ENCODE results near the gene ALK.

Gene ALK

DNA sequence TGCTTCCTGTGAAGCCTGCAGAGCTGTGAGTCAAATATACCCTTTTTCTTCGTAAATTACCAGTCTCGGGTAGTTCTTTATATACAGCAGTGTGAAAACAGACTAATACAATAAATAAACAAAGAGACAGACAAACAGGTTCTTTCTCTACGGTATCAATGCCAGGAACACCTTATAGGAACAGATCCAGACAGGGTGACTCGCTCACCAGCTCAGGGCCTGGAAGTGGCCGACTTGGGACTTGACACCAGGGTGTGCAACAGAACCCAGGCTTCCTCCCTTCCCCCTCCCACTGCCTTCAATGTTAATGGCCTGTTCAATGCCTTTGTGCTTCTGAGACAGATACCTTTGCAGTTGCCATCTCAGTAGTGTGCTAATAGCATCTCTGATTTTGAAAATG, 309.5 kb downstream of the ALK start:
- no peak for DNase-seq (ENCODE audit: low read depth in 2 of 2)

DNA sequence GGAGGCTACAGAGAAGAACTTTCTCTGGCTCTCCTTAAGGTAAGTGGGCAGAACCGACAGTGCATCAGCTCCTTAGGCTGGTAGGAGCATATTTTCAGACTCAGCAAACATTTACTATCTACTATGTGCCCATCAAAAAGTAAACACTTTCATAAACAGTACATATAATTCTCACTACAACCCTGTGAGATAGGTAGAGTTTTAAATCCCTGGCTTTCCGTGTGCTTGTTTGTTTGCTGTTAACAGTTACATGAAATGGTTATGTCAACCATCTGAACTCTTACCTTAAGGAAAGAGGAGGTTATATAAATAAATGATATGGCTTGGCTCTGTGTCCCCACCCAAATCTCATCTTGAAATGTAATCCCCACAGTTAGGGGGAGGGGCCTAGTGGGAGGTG, 310.1 kb downstream of the ALK start:
- no peak for DNase-seq (ENCODE audit: low read depth in 2 of 2)

DNA sequence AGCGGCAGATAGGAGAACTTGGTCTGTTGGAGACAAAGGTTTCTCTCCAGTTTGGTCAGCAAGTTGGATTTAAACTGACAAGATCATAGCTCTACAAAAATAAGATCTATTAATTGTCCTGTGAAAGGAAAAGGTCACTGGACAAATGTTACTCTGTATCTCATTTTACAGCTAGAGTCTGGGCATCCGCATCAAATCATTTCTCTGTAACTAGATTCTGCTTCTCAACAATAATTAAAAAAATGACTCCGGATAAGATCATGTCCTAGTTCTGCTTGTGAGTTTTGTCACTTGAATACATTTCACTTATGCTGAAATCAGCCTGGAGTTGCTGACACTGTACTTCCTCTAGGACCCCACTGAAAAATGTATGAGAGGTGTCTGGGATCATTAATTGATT, 310.8 kb downstream of the ALK start:
- no peak for DNase-seq (ENCODE audit: low read depth in 2 of 2)

DNA sequence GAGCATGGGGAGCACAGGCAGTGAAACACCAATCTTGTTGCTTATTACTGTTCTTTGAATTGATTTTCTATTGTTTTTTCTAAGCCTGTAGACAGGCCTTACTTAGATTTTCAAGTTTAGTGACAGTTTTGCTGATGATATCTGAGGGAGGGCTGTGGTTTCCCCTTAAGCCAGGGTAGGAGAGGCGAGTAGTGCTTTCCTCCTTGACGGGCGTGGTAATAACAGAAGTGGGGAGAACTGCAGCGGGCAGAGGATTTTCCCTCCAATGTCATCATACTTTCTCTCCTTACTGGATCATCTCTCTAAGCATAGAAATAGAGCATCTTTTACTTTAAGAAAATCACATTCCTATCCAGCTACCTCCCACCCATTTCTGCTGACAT, 314.4 kb downstream of the ALK start:
- DNase-seq (ENCODE audit: low read depth in 2 of 2) = no peak

DNA sequence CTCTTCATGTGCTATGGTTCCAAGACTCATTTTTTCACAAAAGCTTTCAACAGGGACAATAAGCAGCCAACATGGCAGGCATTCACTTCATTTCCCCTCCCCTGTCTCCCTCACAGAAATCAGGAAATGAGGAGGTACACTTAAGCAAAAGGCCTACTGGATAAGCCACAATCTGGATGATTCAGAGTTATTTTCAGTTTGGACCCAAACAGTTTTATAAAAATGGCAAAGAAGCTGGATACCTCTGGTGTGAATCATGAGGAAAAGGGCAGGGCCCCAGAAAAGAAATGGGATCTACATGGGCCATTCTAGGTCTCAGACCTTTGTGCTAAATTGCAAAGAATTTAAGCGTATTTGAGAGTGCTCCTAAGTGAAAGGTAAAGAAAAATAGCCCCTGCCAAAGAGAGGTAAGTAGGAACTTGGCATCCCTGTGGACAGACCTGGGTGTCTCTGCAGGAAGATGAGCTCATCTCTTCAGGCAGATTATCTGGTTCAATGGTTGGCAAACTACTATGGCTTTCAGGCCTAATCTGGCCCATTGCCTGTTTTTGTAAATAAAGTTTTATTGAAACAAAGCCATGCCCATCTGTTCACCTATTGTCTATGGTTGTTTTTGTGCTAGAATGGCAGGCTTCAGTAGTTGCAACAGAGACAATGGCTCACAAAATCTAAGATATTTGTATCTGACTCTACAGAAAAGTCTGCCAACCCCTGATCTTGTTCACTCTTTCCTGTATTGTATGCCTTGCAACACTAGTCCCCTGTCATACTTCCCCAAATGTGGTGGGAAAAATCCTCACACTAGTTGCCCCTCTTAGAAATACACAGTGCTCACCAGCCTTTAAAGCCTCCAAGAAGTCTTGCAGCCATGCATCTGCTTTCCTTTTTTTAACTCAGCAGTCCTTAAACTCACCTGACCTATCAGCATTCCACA, 315.0 kb downstream of the ALK start:
- DNase-seq (ENCODE audit: low read depth in 2 of 2) = no peak

DNA sequence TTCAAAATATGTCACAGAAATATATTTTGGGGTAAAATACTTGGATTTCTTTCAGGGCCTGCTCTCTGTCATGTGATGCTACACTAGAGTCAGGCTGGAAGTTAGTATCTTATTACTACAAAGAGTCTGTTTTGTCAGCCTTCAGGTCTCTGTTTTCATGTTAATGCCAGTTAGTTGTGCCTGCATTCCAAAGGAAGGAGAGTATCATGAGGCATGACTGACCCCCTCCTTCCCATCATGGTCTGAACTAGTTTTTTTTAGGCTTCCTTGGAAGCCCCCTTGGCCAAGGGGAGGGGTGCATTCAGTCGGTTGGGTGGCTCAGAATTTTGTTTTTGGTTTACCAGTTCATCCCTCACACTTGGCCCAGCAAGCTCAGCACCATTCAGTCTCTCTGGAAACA, 318.0 kb downstream of the ALK start:
- no peak for DNase-seq (ENCODE audit: low read depth in 2 of 2)

DNA sequence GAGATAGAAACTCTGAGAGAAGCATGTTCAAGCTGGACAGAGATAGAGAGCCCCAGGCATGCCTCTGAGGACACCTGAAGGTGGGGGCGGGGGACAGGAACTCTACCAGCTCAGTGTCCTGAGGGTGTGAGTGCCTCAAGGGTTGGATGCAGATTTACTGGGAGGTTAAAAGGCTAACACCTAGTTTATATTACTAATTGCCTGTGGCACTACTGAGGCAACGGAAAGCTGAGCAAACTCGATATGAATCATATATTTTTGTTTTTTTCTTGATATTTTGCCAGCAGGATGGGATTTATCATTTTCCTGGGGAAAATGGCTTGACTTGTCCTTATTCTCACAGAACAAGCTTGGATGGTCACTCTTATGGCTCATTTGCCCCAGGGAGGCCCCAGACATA, 319.5 kb downstream of the ALK start:
- DNase-seq (ENCODE audit: low read depth in 2 of 2) = no peak

DNA sequence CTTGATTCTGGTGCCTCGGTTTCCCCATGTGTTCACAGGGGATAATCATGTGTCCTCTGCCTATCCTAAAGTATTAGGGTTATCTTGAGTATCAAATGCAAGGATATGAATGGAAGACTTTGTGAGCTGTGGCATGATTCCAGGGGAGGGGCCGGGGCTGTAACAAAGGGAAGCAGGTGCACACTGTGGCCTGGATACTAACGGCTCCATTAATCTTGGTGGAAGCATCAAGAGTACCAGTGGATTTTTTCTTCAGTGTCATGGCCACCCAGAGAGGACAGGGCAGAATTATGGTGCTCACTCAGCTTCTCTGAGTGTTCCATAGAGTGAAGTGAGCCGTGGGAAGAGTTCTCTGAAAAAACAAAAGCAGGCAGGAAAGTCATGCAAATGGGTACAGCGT, 320.1 kb downstream of the ALK start:
- DNase-seq (ENCODE audit: low read depth in 2 of 2) = no peak

DNA sequence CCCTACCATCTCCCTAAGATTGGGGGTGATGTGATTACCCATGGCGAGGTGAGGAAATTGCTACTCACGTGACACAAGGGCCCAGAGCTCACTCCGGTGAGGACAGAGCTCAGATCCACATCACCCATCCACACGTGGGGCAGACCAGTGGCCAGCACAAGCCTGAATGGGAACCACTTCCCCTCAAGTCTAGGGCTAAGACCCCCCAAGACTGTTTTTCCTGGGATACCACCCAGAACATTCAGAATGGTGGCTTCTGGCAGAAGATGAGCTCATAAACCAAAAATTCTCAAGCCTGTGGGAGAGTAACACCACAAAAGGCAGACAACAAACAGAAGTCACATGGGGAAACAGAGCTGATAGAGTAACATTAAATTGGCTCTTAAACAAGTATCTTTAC, 321.4 kb downstream of the ALK start:
- DNase-seq (ENCODE audit: low read depth in 2 of 2) = no peak

DNA sequence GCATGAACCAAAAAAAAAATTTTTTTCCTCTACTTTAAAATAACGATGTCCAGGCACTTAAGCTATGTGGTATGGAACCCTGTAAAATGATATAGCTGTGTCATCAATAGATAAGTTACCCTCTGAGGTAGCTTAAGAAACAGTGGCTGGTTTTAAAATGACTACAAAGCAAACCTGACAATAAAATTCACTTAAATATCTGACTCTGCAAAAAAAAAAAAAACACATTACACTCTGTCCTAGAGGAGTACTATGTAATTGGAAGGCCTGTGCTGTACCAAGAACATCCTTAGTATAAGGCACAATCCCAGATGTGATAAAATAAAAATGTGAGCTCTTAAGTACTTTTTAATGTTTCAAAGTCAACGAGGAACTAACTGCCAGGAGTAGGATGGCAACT, 322.4 kb downstream of the ALK start:
- no peak for DNase-seq (ENCODE audit: low read depth in 2 of 2)

DNA sequence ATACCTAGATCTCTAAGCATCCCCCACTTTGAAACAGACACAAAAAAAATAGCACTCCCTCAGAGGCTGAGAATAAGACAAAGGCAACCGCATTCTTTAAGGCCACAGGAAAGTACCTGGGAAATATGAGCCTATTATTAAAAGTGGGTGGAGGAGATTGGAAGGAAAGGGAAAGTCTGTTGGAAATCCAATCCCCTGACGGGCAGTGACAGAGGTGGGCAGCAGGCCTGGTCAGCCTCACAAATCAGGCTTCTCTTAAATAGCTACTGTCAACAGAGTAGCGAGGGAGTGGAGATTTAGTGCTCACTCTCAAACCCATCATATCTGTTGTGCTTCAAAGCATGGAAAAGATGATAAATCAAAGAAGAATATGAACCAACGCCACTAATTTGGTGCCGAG, 324.4 kb downstream of the ALK start:
- no peak for DNase-seq (ENCODE audit: low read depth in 2 of 2)

DNA sequence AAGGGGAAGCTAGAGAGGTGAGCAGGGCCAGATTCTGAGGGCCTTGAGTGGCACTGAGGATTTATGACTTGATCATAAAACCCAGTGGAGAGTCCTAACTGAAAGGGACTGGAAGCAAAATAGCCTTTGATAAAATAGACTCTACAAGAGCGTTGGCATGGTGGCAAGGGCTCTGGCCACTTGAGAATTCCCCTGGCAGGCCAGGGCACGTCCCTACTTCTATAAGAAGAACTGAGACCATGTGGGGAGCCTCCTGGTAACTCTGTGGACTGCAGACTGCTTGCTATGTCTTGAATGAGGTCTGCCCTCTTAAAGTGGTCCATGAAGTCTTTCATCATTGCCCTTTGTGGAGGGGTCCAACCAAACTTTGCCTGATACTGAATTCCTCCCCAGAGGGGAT, 324.8 kb downstream of the ALK start:
- DNase-seq (ENCODE audit: low read depth in 2 of 2) = no peak

DNA sequence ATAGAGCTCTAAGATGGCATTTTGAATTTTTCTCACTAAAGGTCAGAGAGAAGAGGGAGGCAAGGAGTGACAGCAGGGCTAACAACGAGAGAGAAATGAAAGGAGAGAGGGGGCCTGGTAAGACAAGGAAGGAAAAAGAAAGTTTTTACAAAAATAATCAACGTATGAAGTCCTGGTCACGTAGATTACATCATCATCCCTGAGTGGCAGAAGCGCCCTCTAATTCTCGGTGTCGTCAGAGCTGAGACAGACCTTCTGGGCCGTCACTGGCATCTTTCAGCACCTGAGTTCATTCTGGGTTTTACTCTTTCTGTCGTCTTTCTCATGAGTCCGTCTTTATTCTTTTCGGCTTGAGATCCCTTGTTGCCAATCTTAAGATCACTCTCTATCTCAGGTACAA, 329.8 kb downstream of the ALK start:
- DNase-seq (ENCODE audit: low read depth in 2 of 2) = no peak

DNA sequence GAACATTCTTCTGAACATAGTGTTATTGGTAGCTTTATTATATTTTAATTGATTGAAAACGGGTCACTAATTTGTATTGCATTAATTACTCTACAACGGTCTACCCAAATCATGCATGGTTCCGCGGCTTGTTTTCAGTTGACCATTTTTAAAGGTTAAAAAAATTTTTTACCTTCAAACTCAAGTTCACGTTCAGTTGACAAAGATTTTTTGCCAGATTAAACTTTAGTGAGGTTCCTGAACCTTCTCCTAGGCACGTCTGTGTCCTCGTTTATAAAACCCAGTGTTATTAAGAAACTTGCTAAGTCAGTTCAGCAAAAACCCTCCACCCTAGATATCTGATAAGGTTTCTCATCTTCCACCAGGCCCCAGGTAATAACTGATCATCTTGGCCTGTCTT, 331.2 kb downstream of the ALK start:
- DNase-seq (ENCODE audit: low read depth in 2 of 2) = no peak

DNA sequence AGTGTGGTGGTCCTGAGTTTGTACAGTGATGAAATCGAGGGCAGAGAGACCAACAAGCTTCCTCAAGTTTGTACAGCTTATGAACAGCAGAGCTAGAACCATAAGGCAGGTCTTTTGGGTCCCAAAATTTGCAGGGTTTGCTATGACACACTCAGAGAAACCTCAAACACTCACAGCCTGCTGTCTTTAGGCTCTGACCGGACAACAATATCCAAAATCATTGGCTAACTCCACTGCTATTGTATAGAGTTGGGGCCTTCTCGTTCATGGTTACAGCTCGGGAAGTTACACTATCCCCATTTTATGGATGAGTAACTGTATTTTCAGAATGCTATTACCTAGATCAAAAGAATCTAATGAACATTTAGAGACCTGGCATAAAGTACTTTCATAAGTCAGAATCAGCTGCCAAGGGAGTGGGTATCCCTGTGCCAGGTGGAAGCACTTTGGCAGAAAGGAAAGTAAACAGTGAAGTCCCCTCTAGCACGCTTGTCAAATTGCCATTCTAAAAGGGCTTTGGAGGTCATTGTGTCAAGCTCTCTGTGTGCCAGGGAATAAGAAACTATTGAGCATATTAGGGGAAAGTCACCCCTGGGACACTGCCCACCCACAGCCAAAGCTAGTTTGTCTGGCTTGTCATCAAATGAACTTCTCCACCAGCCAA, 331.8 kb downstream of the ALK start:
- DNase-seq (ENCODE audit: low read depth in 2 of 2) = no peak

DNA sequence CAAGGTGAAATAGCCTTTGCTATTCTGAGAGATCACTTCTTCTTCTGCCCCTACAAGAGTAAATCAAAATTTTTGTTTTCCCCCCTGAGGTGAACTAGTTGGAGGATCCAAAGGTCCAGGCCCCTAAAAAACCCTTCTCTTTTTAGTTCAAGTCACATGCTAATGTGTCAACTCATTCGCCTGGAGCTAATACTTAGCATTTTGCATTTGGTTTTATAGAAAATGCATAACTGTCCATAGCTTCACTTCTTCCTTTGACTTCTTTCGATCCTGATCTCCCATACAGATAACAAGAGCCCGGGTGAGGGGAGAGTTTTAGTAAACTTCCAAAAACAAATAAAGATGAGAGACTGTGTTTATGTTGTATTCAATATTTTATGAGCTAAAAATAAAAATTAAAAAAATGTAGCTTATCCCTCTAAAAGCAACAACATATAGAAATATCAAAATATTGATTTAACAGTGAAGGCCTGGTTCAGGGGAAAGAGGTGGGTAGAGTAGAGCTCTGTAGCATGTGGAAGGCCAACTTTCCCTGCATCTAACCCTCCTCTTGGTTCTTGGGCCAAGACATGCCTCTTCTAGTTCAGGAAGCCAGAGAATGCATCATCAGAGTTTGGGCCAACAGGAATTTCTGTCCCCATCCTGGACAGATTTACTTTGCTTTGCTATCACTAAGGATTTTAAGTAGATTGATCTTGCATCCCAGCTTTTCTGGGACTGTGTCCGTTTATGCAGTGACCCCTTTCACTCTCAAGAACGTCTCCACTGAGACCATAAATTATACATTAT, 333.8 kb downstream of the ALK start:
- no peak for DNase-seq (ENCODE audit: low read depth in 2 of 2)

DNA sequence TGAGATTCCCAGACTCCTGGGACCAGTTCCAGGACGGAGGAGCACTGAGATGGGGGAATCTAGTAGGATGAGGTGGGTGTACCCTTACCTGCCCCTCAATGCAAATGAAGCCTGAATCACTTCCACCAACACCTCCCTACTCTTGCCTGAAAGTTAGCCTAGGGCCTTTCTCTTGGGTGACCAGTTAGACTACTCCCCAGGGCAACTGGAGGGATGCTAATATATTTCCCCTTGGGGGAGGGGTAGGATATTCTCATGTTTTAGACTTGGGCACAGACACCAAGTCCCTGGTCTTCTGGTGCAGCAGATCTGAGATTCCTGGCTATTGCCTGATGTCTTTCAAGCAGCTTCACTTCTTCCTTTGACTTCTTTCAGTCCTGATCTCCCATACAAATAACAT, 334.5 kb downstream of the ALK start:
- DNase-seq (ENCODE audit: low read depth in 2 of 2) = no peak

DNA sequence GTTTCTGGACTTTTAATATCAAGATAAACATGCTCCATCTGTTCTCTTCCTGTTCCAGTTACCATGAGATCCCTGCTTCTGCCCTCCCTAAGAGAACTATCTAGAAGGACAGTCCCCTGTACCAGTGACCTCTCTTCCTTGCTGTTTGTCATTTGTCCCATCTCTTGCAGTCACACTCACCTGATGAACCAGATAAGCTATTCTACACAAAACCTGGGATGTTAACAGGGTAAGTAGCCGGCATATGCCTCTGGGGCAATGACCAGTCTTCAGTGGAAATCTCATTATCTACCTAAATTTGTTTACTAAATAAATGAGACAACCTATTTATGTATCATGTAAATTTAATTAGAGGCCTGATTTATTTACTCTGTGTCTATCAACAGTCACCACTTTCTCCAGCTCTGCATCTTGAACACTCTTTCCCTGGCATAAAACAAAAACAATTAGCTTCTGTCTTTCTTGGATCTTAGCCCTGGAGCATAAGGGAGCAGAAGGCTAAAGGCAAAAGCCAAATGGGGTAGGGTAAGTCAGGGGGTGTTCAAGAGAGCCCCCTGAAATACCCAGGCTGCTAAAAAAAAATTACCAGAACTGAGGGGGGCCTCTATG, 337.7 kb downstream of the ALK start:
- no peak for DNase-seq (ENCODE audit: low read depth in 2 of 2)

DNA sequence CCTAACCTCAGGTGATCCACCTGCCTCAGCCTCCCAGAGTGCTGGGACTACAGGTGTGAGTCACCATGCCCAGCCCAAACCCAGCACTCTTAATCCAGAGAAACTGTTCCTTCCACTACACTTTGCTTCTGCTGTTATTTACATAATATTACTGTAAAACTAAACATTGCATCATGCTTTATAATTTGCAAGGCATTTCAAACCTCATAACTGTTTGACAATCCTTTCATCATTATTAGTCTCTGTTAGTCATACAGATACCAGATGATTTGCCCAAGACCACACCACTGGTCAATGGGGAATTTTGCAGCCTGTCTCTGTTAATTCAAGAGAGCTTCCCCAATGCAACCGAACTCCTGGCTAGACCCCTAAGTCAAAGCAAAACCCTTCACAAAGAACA, 338.3 kb downstream of the ALK start:
- no peak for DNase-seq (ENCODE audit: low read depth in 2 of 2)

DNA sequence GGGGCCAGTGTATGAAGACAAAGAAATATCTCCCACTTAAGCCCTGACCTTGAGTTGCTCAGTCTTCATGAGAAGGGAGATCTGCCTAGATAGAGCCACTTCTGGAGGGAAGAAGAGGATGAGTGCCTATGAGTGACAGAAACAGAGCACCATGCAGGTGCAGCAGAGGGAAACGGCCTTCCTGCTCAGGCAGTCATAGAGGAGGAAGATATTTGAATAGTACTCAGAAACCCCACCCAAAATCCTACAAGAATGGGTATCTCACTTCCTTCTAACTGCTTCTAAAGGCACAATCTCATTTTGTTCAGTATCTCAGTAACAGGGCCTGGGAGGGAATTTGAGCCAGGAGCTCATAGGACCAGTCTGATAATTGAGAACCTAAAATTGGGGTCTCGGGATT, 339.3 kb downstream of the ALK start:
- DNase-seq (ENCODE audit: low read depth in 2 of 2) = no peak

DNA sequence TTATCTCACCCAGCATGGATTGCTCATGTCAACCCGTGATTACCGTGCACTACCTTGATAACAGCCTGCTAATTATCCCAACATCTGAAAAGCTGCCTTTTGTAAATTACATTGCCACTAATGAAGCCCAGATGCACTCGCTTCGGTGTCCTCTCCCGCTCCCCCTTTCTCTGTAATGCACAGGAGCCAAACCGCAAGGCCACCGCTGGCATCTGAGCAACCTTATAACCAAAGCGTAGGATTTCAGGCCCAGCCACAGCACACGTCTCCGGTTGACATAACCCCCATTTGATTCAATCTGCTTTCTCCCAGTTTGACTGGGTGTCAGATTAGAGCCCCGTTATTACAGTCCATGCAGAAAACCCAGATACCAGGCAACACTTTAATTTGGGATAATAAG, 341.2 kb downstream of the ALK start:
- no peak for DNase-seq (ENCODE audit: low read depth in 2 of 2)

DNA sequence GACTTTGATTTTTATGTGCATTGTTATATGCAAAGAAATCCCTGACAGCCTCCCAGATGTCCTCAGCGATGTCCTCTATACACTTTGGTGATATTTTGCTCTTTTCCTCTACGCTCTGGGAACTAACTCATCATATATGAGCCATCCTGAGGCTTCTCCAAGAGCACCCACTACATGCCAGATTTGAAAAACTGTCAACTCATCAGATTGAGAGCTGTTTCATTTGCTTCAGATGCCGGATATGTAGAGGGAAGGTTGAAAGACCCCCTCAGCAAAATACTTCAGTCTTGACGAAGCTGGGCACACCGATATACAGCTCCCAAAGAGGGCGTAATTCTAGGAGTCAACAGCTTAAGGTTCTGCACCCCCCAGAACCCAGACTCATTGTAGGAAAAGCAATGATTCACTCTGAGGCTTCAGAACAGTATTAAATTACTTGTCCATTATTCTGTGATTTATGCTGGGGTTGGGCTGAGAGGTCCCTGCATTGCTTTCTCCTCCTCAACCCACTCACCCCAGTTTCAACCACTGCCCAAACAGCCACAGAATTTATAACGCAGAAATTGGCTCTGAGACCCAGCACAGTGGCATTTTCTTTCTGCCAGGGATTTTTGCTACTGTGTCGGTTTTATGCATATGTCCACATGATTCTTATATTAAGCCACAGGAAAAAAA, 341.8 kb downstream of the ALK start:
- no peak for DNase-seq (ENCODE audit: low read depth in 2 of 2)

All from stimulated activated CD8-positive, alpha-beta memory T cell treated with anti-CD3 and anti-CD28 coated beads, Interleukin-2, amount 100 ng/mL, for 48 hours (primary cell).